NCI-H2081 treated with DMSO at 0.1 percent for 48 hours (cell line): ENCODE data around the gene CCDC33.

Experiments used
- DNase-seq: peaks from one replicate; lab custom pipeline; 2025; lab: John Stamatoyannopoulos, UW

CCDC33 gene

GRCh38 chr15:74362482-74362881 lies 126.4 kb downstream of the CCDC33 start:
- no peak for DNase-seq

DNA sequence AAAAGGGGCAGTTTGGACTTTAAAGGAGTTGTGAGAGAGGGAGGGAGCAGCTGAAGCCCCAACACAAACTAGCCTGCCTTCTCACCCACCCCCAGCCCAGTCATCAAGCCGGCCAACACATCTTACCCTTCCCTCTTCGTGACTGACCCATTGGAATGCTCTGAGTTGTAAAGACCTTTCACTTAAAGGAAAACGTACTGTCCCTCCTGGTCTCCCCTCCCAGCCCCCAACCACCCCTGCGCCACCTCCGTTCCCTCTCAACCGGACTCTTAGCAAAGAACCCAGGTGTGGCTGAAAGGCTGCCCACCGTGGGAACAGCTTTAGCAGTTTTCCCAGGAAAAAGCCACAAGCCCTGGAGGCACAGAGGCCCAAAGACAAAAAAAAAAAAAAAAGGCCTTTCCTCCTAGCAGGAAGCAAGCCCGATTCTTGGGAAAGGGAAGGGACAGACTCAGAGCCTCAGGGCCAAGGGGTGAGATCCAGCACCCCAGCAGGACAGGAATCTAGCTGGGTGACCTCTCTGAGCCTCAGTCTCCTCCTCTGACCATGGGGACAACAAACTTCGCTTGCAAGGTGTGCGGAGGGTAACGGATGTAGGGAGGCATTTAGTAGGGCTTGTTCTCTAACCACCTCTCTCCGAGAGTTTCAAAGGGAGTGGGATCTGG lies 128.9 kb downstream of the CCDC33 start:
- no peak for DNase-seq

GRCh38 chr15:74365598-74366445 lies 129.7 kb downstream of the CCDC33 start:
- DNase-seq: no peak

- no peak for DNase-seq
Observed at GRCh38 chr15:74367296-74367854, 131.2 kb downstream of the CCDC33 start, which contains the start of gene CYP11A1. TSS of gene CYP11A1 (minus strand) at chr15:74367646. CDS start at chr15:74367585, 61 bp downstream.

- no peak for DNase-seq
Observed at GRCh38 chr15:74368121-74368520, 132.0 kb downstream of the CCDC33 start.

GRCh38 chr15:74369084-74369745 lies 133.1 kb downstream of the CCDC33 start:
- no peak for DNase-seq

DNA sequence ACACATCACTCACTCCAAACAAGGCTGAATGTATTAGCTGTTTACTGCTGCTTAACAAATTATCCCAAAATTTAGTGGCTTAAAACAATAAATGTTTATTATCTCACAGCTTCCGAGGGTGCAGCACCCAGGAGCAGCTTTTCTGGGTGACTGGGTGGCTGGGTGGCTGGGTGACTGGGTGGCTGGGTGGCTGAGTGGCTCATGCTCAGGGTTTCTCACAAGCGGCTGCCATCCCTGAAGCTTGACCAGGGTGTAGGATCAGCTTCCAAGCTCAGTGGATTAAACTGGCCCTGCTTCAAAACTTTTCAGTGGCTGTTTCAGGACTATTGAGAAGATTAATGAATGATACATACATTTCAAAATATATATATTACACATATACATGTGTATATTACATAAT lies 133.6 kb downstream of the CCDC33 start:
- DNase-seq: no peak

- DNase-seq: no peak
Observed at GRCh38 chr15:74370471-74370870, 134.3 kb downstream of the CCDC33 start.

GRCh38 chr15:74373056-74373650 lies 137.0 kb downstream of the CCDC33 start:
- no peak for DNase-seq

DNA sequence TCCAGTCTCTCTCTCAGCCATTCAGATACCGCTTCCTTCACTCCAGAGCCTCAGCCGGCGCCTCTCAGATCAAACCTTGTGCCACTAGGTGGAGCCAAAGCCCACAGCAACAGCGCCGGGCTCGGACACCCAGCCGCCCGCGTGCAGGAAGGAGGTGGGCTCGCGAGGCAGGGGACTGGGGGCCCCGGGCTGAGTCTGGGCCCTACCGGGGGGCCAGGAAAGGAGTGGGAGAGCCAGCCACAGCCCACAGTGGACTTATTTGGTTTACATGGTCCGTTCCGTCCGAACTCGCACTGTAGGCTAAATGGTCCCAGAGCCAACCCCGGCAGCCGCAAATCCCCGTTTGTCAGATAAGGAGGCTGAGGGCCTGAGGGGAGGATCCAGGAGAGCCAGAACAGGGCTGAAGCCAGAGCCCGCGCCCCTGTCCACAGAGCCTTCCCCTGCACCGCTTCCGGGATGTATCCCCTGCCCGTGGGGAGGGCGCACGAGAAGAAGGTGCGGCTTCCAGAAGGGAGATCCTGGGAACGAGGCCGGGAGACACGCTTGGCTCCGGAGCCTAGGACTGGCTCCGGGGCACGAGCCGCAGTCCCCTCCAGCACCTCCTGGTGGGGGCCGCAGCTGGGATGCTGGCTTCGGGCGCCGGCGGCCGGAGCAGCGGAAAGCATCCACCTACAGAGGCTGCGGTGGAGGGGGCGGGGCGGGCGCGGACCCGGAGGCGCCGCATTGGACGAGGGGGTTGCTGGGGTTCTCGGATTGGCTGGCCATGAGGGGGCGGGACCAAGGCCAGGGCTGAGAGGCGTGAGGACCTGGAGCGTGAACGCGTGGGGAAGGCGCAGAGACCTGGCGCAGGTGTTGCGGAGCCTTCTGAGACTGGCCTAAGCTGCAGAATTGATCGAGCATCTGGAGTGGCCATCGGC lies 137.9 kb downstream of the CCDC33 start:
- DNase-seq: peak; percentile 63

DNA sequence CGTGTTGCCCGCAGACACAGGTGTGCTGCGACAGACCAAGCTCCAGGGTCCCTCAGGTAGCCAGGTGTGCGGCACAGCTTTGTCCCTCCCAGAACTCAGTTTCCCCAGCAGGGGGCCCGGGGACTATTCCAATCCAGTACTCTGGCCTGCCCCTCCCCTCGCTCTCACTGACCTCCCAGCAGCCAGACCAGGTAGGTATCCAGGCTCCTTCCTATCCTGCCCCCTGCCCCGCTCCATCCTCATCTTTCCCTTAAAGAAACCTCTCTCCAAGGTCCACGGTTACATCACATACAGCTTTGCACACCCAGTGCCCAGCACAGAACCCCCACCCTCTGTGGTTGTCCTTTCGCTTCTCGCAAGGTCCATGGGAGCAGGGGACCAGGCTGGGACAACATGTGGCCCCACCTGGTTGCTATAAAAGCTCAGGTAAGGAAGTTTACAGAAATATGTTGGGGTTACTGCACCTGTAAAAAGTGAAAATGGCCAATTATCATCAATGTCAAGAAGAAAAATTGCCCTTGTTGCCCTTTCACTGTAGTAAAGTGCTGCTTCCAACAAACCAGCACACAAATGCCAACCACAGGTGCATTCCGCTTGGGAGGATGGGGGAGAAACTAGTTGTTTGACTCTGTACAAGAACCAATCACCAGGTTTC lies 138.6 kb downstream of the CCDC33 start:
- no peak for DNase-seq

DNA sequence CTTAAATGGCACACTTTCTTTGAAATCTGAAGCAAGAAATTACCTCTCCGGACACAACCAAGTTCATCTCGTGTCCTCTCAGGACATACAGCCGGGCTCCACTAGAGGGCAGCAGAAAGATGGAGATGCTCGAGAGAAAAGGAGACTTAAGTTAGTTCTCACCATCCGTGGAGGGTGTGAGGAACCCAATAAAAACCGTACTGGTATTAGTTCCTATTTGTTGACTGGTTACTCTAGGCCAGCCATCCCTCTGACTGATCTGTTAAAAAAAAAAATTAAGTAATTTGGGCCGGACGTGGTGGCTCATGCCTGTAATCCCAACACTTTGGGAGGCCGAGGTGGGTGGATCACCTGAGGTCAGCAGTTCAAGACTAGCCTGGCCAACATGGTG lies 139.2 kb downstream of the CCDC33 start:
- DNase-seq: peak; percentile 29

DNA sequence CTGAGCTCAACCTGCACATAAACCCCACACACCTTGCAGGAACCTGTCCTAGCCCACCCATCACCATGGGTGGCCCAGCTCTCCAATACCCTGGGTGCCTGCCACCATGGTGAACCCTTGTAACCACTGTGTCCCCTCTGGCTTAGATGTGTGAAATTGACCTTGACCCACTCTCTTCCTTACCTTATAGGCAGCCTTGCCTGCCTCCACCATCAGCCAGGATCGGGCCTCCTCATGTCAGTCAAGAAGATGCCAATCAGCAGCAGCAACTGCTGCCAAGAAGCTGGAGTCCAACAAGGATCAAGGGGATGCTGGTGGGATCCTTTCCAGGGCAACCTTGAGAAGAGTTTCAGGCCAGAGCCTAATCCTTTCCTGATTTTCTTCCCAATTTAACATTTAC lies 140.1 kb downstream of the CCDC33 start:
- DNase-seq: no peak

GRCh38 chr15:74376825-74377581 lies 140.9 kb downstream of the CCDC33 start:
- peak; percentile 23 for DNase-seq

DNA sequence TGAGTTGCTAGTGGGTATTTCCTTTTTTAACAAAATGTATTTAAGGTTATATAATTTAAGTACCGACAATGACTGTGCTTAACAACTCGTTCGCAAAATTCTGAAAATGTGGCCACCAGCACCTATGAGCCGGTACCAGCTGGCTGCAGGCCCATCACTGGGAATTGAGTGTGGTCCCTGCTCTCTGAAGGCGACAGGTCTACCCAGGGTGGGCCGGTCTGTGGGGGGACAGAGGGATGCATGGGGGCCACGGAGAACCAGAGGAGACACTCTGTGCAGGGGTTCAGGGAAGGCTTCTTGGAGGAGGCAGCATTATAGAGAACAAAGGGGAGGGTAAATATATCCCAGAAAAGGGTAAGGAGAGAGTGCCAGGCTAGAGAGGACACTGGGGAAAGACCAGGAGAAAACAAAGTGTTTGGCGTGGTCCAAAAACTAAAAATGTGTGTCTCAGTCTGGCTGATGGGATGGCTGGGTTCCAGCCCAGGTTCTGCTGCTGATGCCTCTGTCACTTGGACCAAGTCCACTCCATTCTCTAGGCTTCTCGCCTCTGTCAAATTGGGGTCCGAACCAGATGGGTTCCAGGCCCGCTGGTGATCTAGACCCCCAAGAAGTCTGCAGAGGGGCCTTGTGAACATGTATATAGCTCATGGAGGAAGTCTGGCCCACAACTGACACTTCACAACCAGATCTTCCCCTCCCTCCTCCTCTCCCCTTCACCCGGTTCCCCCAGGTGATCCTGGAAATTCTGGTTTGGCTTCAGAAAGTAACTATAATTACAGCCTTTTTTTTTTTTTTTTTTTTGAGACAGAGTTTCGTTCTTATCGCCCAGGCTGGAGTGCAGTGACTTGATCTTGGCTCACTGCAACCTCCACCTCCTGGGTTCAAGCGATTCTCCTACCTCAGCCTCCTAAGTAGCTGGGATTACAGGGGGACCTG lies 142.0 kb downstream of the CCDC33 start:
- DNase-seq: no peak

DNA sequence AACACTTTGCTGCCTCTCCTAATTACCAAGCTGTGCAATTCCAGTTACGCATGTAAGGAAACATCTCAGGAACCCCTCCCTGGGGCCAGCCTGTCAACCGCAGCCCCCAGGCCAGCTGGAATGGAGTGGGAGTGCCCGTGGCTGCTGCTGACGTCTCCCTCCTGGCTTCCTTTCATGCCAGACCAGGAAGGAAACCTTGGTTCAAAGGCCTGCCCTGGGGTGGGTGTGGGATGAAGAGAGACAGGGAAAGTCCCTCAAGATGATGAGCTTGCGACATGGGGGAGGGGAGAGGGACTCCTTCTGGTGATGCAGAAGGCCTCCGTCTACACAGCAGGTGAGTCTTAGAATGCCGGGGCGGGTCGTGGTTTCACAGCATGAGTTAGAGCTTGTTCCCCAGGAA lies 142.7 kb downstream of the CCDC33 start:
- DNase-seq: no peak

DNA sequence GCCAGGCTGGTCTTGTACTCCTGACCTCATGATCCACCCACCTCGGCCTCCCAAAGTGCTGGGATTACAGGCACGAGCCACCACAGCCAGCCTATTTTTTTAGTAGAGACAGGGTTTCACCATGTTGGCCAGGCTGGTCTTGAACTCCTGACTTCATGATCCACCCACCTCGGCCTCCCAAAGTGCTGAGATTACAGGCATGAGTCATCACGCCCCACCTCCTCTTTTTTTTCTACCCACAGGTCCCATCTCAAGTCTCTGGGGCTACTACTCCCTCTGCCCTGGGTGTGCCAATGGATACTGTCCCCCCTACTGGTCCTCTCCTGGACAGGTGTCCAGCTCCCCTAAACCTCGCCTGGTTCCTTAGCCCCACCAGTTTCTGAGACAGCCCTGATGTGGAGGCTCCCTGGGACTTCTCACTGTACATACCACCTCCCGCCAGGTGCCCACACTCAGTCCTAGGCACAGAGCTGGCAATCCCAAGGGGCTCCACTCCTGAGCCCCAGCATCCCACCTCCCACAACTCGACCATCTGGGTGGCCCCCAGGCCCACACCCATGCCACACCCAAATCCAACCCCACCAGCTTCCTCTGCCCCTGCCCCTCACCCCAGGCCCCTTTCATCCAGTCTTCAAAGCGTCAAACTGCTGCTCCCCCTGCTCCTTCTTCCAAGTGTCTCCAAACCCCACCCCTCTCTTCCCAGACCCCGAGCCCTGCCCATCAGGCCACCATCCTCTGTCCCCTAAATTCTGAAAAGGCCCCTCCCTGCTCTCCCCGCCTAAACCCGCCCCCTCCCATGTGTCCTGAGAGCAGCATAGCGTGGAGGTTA lies 144.4 kb downstream of the CCDC33 start:
- DNase-seq: no peak

GRCh38 chr15:74381190-74381453 lies 145.0 kb downstream of the CCDC33 start:
- no peak for DNase-seq
